HCT116 (cell line): ENCODE data around the gene MTA1.

ENCODE experiments used
- ATF3 ChIP-seq: IDR thresholded peaks from 2 replicates; pipeline ENCODE4 v1.6.1; 2012
- CEBPB ChIP-seq: IDR thresholded peaks from 2 replicates; pipeline ENCODE4 v1.6.1; 2012; ENCODE audit warnings: low read depth
- CTCF ChIP-seq, 3 experiments: fragments of 200-600 bp in 1 of 3; sonication (generic) in 1 of 3; IDR thresholded peaks in 2 of 3; conservative IDR thresholded peaks in 1 of 3; 2 replicates each; pipeline ENCODE4 v1.5.1; 2012 to 2017; ENCODE audit warnings: low read depth in 2 of 3, low read length in 2 of 3, antibody characterized with exemption in 1 of 3, borderline replicate concordance in 1 of 3, control low read depth in 1 of 3, mild to moderate bottlenecking in 1 of 3, mixed read lengths in 1 of 3, mixed run types in 1 of 3, moderate library complexity in 1 of 3; ENCODE audit not compliant: insufficient read depth in 1 of 3
- FOSL1 ChIP-seq: IDR thresholded peaks from 2 replicates; pipeline ENCODE4 v1.6.1; 2012; ENCODE audit warnings: low read depth
- JUND ChIP-seq: IDR thresholded peaks from 2 replicates; pipeline ENCODE4 v1.6.1; 2012
- MAX ChIP-seq: IDR thresholded peaks from 2 replicates; pipeline ENCODE4 v1.6.1; 2012
- POLR2A ChIP-seq: IDR thresholded peaks from 2 replicates; pipeline ENCODE4 v1.7.0; 2011; ENCODE audit warnings: borderline replicate concordance; ENCODE audit not compliant: insufficient read depth, insufficient read length; ENCODE audit errors: extremely low read depth
- POLR2AphosphoS5 ChIP-seq: IDR thresholded peaks from 2 replicates; pipeline ENCODE4 v1.6.1; 2011; ENCODE audit warnings: mild to moderate bottlenecking, low read depth, low read length, moderate library complexity
- RAD21 ChIP-seq: IDR thresholded peaks from 2 replicates; pipeline ENCODE4 v1.6.1; 2012; ENCODE audit warnings: low read depth, mild to moderate bottlenecking
- SRF ChIP-seq: IDR thresholded peaks from 2 replicates; pipeline ENCODE4 v1.6.1; 2012; ENCODE audit warnings: low read depth
- YY1 ChIP-seq: IDR thresholded peaks from 2 replicates; pipeline ENCODE4 v1.6.1; 2011; ENCODE audit warnings: low read length, low read depth, moderate library complexity, mild to moderate bottlenecking; ENCODE audit not compliant: insufficient replicate concordance; ENCODE audit errors: extremely low read depth
- ZBTB33 ChIP-seq: IDR thresholded peaks from 2 replicates; pipeline ENCODE4 v1.6.1; 2011; ENCODE audit warnings: mild to moderate bottlenecking, low read length, moderate library complexity; ENCODE audit not compliant: insufficient replicate concordance; ENCODE audit errors: extremely low read depth
- ZFX ChIP-seq: fragments of 450-650 bp; IDR thresholded peaks from 2 replicates; pipeline ENCODE4 v1.6.1; 2017

GRCh38 chr14:105415481-105416428 is 3.9 kb upstream of the MTA1 start:
- TF ChIP-seq POLR2A: no peak
- TF ChIP-seq CTCF (IDR thresholded peaks at IDR 0.05 in 2 of 3, conservative IDR thresholded peaks at IDR 0.05 in 1 of 3; ENCODE audit: borderline replicate concordance in 1 of 3, insufficient read depth in 1 of 3, low read depth in 2 of 3, low read length in 2 of 3): no peak
- no peak for TF ChIP-seq SRF
- TF ChIP-seq CEBPB: no peak
- no peak for TF ChIP-seq MAX
- TF ChIP-seq ZFX: no peak
- no peak for TF ChIP-seq POLR2AphosphoS5
- TF ChIP-seq ZBTB33: no peak
- TF ChIP-seq ATF3: no peak
- TF ChIP-seq FOSL1: no peak
- no peak for TF ChIP-seq RAD21
- TF ChIP-seq YY1: no peak
- TF ChIP-seq JUND: no peak
